Heart left ventricle (tissue), 13 donors: Measurements from ENCODE around the gene MAZ.

Experiments used
- CTCF ChIP-seq, 12 donors: fragments of 200-600 bp; sonication (generic) in 4 of 12; IDR thresholded peaks; one replicate each; pipeline versions ENCODE4 v1.5.0 to v1.8.0; 2018 to 2022; ENCODE audit warnings: antibody characterized with exemption in 12 of 12, mild to moderate bottlenecking in 5 of 12
- POLR2A ChIP-seq, 2 donors: fragments of 450-650 bp; IDR thresholded peaks; one replicate each; pipeline ENCODE4 v1.6.1; 2017; ENCODE audit warnings: antibody characterized with exemption in 2 of 2, mild to moderate bottlenecking in 2 of 2, moderate library complexity in 2 of 2
- donor health status: ischemic (EF 13 %, LVEDD 7.1; RV severe dilation, severe dysfunction).
- donor health status: DM: no; HTN: yes; CAD: no.
- donor health status: DM: no; HTN: no; CAD: no.
- donor health status: ischemic (EF 25% LVEDD 6.9; RV normal size, moderate dysfunction).
- donor health status: ischemic (EF 25% LVEDD 5.7; RV mildly dilated, moderate dysfunction).
- donor health status: ischemic (EF 35%, LVEDD 5.7; RV mildly dilated, moderate dysfunction).
- donor health status: nonischemic (EF 11% LVEDD 7.7; RV severe dilation, severe dysfunction).
- donor health status: DM: yes; HTN: yes; CAD: no.
- donor health status: PGD.
- donor health status: ischemic (EF 29% LVEDD 5.4; RV normal size, mild dysfunction).
- donor health status: nonischemic (EF 23%, LVEDD 6.1; RV moderate dilation, normal function).

GRCh38 chr16:29860218-29860617, 53.9 kb downstream of the MAZ start:
- TF ChIP-seq CTCF (IDR thresholded peaks at IDR 0.05) (no peak), POLR2A (IDR thresholded peaks at IDR 0.05) (no peak)
